NCI-H187 (cell line): ENCODE measurements around the gene STAC.
"Not testable (repeated sequence)": the region's sequence is repeated elsewhere in the genome, so short reads cannot be mapped to it uniquely, and the experiment has no call there.

Source experiments
- DNase-seq, 2 experiments: peaks; one replicate each; lab custom pipeline; 2025; lab: John Stamatoyannopoulos, UW

The STAC gene

DNA sequence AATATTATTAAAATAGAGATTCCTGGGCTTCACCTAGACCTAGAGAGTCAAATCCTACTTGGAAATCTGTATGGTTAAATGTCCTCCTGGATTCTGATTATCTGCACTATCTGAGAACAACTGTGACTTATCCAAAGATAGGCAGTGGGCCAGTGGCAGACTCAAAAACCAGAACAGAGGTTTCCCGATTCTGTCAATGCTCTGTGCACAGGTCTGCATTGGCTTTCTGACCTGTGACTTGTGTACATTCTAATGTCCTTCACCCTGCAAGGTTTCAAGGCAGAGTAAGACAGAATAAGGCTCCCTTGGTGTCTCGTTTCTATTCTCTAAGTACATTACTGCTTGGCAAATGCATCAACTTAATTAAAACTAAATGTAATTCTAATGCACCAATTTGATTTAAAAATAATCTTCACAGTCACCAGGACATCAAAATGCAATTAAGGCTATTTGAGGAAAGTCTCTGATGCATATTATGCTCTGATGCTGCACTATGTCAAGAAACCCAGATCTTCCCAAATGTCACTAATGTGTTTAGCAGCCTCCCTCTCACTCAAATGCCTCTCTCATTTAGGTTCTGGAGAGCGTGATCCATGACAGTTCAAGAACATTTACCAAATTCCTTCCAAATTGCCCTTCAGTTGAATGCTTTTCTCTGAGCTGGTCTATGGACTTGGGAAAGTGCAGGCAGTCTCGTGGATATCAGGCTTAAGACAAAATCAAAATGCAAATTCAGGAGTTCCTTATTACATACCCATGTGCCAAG lies 140.1 kb downstream of the STAC start:
- no peak for DNase-seq

DNA sequence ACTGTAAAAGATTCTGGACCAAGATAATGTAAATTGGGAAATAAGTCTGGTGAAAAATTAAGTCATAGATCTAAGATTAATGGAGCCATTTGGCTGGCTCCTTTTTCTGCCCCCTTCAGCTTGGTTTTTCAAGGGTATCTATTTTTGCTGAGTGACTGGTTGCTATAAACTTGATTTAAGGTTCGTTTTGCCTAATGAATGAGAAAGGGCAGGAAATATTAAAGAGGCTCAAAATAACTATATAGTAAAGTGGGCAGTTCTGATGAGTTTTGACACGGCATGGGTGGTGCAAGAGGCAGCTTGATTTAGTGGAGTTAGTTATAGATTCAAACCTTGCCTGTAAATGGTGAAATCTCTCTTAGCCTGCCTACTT lies 140.7 kb downstream of the STAC start:
- no peak for DNase-seq

DNA sequence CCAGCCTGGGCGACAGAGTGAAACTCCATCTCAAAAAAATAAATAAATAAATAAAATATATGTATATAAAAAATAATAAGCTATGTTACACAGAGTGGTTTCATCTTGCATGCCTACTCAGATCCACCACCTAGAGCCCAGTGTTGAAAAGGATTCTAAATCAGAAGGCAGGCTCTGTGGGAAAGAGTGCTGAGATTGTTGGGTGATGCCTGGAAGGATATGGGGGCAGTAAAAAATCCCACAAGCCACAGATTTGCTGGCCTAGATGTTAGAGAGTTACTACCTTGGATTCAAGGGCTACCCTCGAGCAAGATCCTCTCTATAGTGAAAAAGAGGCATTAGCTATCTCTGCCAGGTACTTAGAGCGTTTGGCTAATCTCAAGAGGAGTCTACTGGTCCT lies 144.3 kb downstream of the STAC start:
- DNase-seq = no peak

- DNase-seq = no peak
Measured at GRCh38 chr3:36525115-36525801, 145.0 kb downstream of the STAC start.

DNA sequence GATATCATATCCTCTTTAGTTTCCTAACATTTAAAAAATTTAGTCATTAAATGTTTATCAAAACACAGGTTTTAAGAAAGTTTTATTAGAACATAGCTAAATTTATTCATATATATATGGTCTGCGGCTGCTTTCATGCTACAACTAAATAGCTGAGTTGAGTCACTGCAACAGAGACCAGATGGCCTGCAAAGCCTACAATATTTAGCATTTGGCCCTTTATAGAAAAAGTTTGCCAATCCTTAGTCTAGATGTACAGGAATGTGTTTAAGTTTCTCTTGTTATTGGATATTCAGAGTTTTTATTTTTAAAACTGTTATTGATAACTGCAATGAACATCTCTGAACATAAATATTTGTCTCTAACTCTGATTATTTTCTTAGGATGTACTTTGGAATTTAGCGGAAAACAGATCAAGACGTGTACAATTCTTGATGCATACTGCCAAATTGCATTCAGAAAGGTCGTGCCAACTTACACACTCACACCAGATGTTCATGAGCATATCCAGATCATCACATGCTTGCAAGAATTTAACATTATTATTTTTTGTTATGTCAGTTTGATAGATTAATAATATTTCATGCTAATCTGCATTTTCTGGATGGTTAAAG lies 157.9 kb downstream of the STAC start:
- no peak for DNase-seq

DNA sequence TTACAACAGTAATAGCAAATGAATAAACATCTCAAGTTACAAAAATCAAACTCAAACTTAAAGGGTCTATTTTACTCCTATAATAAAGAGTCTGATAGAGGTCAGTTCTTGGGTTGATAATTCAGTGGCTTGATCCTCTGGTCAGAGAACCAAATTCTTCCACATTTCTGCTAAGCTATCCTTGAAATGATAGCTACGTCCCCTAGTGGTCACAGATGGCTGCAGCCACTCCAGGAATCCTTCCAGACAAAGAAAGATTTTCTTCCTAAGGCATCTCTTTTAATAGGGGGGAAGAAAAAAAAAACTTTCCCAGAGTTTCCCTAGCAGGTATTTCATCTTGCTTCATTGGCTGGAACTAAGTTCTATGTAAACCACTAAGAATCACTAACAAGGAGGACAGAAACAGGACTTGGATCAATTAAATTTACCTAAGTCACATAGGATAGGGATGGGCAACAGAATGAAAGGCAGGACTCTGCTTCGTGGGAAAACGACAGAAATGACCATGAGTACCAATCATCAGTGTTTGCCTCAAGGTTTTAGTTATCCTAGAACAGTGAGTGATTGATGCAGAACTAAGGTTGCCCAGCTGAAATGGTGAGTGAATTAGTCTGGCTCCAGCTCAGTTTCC lies 160.7 kb downstream of the STAC start:
- DNase-seq = no peak

DNA sequence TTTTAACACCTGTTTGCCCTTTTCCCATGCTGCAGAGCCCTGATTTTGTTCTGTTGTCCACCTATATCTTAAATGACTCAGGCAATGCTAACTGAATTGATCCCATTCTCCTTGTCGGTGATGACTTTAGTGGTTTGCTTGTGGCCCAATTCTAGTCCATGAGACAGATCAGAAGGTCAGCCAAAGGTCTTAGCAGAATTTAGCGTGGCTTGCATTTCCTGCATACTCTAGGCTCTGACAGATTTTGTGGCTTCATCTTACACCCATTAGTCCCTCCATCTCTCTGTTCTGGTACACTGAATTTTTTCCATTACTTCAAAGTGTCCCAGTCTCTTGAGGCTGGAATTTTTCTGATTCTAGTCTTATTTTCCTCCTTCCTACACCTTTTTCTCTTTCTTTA lies 161.9 kb downstream of the STAC start:
- no peak for DNase-seq

DNA sequence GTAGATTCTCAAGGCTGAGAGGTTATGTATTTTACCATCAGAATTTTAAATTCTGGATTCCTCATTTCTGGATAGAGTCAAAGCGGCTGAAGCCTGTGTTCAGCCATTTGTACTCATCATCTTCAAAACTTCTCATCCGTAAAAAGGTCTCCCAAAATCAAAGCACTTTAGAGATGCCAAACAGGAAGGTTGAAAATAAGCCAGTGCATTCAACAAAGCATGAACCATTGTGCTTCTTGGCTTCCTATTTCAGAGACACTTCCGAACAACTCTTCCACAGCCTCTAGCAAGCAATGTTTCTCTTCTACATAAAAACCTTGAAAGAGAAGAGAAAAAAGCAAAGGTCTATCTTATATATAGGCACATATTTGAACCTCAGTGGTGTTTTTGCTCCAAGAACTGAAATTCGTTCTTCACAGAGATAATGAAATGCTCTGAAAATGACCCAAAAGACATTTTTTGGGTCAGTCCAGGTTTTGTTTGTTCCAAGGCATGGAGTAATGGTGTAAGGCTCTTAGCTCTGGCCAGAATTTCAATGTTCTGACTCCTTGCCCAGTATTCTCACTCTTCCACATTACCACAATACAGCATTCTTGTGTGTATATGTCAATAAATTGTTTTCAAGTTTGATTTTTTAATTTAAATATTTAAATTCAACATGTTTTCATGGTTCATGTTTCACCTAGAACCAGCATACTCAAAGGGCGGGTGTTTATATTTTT lies 163.1 kb downstream of the STAC start:
- no peak for DNase-seq

- no peak for DNase-seq
Measured at GRCh38 chr3:36546226-36546625, 165.9 kb downstream of the STAC start.

- DNase-seq = no peak
Measured at GRCh38 chr3:36548712-36549111, 168.4 kb downstream of the STAC start.

DNA sequence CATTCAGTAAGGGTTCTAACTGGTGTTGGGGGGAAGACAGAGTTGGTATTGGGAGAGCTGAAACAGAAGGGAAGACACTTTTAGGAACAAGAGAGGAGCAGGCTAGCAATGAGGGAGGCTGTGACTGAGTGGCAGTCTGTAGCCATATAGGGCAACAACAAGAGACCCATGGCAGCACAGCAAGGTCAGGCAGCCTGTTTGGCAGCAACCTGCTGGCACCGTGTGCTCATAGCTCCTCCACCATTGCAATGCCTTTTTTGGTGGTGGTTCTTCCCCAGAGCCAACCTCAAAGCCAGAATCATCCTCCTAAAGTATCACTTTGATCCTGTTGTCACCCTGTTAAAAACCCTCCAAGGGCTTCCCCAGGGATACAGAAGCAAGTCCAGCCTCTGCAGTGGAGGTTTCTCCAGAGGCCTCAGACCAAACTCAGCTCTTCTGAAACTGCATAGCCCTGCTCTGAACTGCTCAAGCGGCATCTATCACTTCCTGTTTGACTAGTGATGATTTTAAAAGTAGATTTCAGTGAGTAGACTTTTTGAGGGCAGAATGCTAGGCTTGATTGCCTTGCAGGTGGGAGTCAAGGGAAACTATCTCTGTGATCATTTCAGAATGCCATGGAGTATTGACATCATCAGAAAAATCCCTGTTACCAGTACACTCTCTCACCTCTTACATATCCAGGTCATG lies 176.9 kb downstream of the STAC start:
- DNase-seq = no peak

- DNase-seq = no peak
Measured at GRCh38 chr3:36557708-36558421, 177.6 kb downstream of the STAC start.

DNA sequence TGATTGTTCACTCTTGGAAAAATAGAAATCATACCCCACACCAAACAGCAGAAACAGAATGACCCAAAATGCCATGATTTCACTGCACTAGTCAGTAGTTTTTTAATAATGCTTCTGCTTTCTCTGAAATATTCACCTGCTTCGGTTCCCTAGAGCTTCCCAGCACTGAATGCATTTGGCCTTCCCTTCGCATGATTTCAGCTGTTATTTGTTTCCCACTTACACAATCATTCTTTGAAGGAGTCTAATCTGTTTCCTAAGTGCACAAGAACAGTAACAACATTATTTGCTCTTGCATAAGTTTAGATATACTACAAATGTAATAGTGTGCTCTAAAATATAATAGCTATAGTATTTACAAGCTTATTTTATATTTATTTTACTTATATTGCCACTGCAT lies 178.7 kb downstream of the STAC start:
- no peak for DNase-seq

DNA sequence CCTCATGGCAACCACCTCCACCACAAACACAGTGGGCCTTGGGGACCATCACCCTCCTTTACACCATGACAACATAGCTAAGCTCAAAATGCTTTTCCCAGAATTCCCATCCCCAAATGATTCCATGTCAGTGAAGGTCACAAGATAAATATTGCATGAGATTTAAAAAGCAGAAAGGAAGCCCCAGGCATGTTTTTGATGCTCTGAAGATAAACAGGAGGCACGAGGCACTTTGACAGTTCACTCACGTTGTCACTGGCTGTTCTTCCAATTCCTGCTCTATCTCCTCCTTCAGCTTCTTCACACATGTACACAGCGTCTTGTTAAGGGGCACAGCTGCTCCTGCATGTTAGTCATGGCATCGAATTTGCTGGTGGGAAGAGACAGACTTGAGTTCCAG lies 180.4 kb downstream of the STAC start:
- DNase-seq = no peak

DNA sequence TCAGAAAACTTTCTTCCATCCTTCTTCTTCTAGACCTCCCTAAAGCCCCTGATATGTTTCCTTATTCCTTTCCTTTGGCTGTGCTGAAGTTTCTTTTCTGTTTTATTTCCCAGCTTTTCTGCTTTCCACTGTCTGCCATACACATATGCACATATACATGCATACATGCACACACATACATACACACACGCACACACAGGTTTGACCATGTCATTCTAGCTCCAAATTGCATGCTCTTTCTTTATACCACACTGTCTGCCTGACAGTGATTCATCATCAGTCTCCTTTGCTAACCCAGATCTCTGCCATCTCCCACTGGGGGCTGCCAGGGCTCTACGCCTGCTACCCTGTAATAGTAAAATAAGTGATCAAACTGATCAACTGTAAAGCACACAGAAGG lies 181.3 kb downstream of the STAC start:
- DNase-seq = no peak

GRCh38 chr3:36562945-36563344 lies 182.6 kb downstream of the STAC start:
- no peak for DNase-seq

GRCh38 chr3:36575241-36575640 lies 194.9 kb downstream of the STAC start:
- DNase-seq = no peak

DNA sequence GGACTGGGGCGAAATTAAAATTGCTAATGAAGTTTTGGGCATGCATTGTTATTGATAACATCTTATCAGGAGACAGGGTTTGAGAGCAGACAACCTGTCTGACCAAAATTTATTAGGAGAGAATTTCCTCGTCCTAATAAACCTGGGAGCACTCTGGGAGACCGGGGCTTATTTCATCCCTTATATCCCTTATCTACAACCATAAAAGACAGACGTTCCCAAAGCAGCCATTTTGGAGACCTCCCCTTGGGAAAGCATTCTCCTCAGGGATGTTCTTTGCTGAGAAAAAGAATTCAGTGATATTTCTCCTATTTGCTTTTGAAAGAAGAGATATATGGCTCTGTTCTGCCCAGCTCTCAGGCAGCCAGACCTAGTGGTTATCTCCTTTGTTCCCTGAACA lies 198.1 kb downstream of the STAC start:
- not testable (repeated sequence) for DNase-seq

DNA sequence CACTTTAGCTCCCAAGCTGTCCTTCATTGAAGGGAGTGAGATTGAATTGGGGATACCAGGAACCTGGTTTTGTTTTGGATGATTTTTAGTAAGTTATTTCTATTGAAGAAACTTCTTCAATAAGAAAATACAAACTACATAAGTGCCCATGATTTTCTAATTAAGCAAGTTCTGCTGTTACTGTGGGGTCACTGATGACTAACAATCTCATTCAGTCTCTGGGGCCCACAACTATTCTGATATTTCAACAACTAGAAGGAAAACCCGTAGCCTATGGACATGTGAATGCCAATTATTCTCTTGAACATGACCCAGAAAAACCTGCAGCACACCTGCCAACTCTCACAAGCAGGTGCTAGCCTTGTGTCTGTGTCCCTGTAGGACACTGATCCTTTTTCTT lies 199.4 kb downstream of the STAC start:
- DNase-seq = no peak

GRCh38 chr3:36580716-36581115 lies 200.4 kb downstream of the STAC start:
- no peak for DNase-seq

DNA sequence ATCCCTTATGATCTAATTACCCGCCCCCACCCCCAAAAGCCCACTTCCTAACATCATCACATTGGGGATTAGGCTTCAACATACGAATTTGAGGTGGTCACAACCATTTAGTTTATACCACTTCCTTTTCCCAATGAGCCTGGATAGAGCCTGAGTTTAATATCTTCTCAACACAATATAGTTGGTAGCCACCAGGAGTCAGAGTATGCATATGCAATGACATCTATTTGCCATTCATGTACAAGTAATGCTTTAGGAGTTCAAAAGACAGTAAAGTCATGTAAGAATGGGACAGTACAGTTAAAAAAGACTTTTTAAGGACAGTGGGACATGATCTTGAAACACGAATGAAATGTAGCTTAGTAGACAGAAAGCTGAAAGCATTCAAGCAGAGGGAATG lies 211.7 kb downstream of the STAC start:
- DNase-seq = no peak
